ENCODE results near the gene NPRL2. TPM values are rescaled to one million over a fixed set of nuclear protein-coding genes. Genes with fewer than 3 reads are reported as not detected.

Gene NPRL2
- total RNA-seq, 2 experiments from 2014 or later, result 27.9 to 52.5 TPM

DNA sequence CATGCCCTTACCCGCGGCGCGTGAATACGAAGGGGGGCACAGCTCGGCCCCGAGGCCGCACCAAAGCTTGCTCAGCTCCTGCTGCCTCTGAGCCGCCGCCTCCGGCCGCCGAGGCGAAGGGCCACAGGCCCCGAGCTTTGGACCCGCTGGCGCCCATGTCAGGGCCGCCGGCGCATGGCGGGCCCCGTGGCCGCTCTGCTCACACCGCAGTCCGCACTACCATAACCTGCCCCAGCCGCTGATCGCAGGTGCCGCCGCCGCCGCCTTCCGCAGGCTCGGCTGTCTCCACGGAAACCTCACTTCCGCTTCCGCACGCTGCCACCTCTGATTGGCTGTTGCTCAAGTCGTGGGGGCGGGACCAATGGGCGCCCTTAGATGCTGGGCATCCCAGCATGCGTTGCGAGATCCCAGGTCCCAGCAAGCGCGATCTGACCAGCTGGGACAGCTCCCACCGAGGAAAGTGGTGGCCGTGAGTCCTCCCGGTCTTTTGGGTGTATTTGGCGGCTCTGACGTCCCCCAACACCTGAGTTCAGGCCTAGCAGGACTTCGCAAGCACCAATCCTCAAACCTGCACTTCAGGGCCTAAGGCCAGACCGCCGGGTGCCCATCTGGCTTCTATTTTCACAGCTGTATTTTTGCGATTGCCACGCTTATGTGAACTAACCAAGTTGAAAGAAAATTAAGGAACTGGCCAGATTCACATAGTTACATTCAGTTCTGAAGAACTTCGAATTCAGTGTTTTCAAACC is 22.5 kb downstream of the NPRL2 start, which contains the start of gene TUSC2:
Gene TUSC2, minus strand, starts transcription at position 281 of the 749 bp plus-strand sequence. Its CDS starts 124 bp downstream, at position 157.
- H3K4me2 ChIP-seq (ENCODE audit: low read length), result peak within 1 kb of the TSS; percentile 71
- H3K79me2 ChIP-seq (ENCODE audit: insufficient read depth, low read depth, low read length), result peaks cover 17% of the 10 kb centered on the region; the same call in 1 of the 2 replicates
- no peaks in the 10 kb centered on the region for H3K9me3 ChIP-seq (ENCODE audit: low read length)
- BruUV-seq (replicated peaks), result no TSS peak
- peaks cover 57% of the 10 kb centered on the region for H3K36me3 ChIP-seq (ENCODE audit: insufficient read depth, low read length)
- TF ChIP-seq, protein P1, sequence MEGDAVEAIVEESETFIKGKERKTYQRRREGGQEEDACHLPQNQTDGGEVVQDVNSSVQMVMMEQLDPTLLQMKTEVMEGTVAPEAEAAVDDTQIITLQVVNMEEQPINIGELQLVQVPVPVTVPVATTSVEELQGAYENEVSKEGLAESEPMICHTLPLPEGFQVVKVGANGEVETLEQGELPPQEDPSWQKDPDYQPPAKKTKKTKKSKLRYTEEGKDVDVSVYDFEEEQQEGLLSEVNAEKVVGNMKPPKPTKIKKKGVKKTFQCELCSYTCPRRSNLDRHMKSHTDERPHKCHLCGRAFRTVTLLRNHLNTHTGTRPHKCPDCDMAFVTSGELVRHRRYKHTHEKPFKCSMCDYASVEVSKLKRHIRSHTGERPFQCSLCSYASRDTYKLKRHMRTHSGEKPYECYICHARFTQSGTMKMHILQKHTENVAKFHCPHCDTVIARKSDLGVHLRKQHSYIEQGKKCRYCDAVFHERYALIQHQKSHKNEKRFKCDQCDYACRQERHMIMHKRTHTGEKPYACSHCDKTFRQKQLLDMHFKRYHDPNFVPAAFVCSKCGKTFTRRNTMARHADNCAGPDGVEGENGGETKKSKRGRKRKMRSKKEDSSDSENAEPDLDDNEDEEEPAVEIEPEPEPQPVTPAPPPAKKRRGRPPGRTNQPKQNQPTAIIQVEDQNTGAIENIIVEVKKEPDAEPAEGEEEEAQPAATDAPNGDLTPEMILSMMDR (conservative IDR thresholded peaks at IDR 0.05; ENCODE audit: low read length), result no peak
- TF ChIP-seq EZH2phosphoT487 (IDR thresholded peaks at IDR 0.05; ENCODE audit: borderline replicate concordance, low read depth, low read length), result no peak
- H3K4me1 ChIP-seq (ENCODE audit: insufficient read depth, low read length, poor library complexity, severe bottlenecking), result peaks cover 12% of the 10 kb centered on the region
- CTCF ChIA-PET (ENCODE audit: unreplicated experiment), result interaction anchor here (0.6 to 1.0 kb wide), 4 partner anchors 29 to 610 kb away, joined by 3 to 4 read pairs (median 3); partner anchors contain the start of genes HYAL3 and NAA80
- H3K27ac ChIP-seq (ENCODE audit: low read depth, low read length, poor library complexity, severe bottlenecking), result peak within 1 kb of the TSS; percentile 26
- H2AFZ ChIP-seq (ENCODE audit: low read length), result peak within 1 kb of the TSS; percentile 10; the same call in 1 of the 2 replicates
- no peaks in the 10 kb centered on the region for H4K20me1 ChIP-seq (ENCODE audit: insufficient read depth, low read length)
- DNase-seq (ENCODE audit: low spot score), result peak; percentile 99
- no peaks in the 10 kb centered on the region for H3K9me2 ChIP-seq (ENCODE audit: insufficient read depth, low read length)
- H3K4me3 ChIP-seq (ENCODE audit: low read depth, low read length, poor library complexity, severe bottlenecking), result peak within 1 kb of the TSS; percentile 88
- intact Hi-C loops (cut with micrococcal nuclease; ENCODE audit: unreplicated experiment), result no loop called here
- POLR2A ChIA-PET, result interaction anchor here (1.1 to 2.7 kb wide), 5 partner anchors 9 to 1172 kb away, joined by 4 to 28 read pairs (median 4); partner anchors contain the start of genes DCAF1, GNAI2, HYAL3 and NAA80

DNA sequence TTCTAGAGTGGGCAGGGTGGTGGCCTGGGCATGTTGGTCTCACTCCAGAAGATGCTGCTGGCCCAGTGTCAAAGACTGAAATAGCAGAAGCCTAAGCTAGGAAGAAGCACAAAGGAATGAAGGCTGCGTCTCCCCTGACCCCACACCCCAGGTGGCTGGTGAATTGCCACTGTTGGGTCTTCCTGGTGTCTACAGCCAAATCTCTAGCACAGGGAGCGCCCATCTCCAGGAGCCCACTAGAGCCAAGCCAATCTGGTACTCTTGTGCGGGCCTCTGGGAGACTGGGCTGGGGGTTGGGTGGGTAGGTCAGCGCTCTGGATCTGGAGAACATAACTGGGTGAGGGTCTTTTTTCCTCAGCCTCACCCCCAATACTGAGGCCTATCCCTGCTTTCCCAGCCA is 23.4 kb downstream of the NPRL2 start:
- BruUV-seq (replicated peaks), result no TSS peak
- Histone ChIP-seq H3K9me3 (ENCODE audit: low read length) (no peaks in the 10 kb centered on the region), H3K27ac (ENCODE audit: low read depth, low read length, poor library complexity, severe bottlenecking) (no peak overlapping the region), H3K9me2 (ENCODE audit: insufficient read depth, low read length) (no peaks in the 10 kb centered on the region), H4K20me1 (ENCODE audit: insufficient read depth, low read length) (no peaks in the 10 kb centered on the region), H3K4me3 (ENCODE audit: low read depth, low read length, poor library complexity, severe bottlenecking) (peak overlapping the region; percentile 88), H3K36me3 (ENCODE audit: insufficient read depth, low read length) (peaks cover 48% of the 10 kb centered on the region), H2AFZ (ENCODE audit: low read length) (no peak overlapping the region), H3K4me2 (ENCODE audit: low read length) (peak overlapping the region; percentile 71), H3K79me2 (ENCODE audit: insufficient read depth, low read depth, low read length) (peaks cover 12% of the 10 kb centered on the region; the same call in 1 of the 2 replicates), H3K4me1 (ENCODE audit: insufficient read depth, low read length, poor library complexity, severe bottlenecking) (peaks cover 14% of the 10 kb centered on the region)
- ChIA-PET CTCF (ENCODE audit: unreplicated experiment) (interaction anchor here (0.6 kb wide), 1 partner anchor 132 kb away, joined by 3 read pairs; no protein-coding TSS in a partner anchor), POLR2A (interaction anchor here (1.1 to 2.7 kb wide), 5 partner anchors 10 to 1173 kb away, joined by 4 to 28 read pairs (median 4); partner anchors contain the start of genes DCAF1, GNAI2, HYAL3 and NAA80)
- no peak for DNase-seq (ENCODE audit: low spot score)
- TF ChIP-seq, protein P1 (conservative IDR thresholded peaks at IDR 0.05; ENCODE audit: low read length), result no peak
- no peak for TF ChIP-seq EZH2phosphoT487 (IDR thresholded peaks at IDR 0.05; ENCODE audit: borderline replicate concordance, low read depth, low read length)
- intact Hi-C loops (cut with micrococcal nuclease; ENCODE audit: unreplicated experiment), result no loop called here
